Activated T-helper 17 cell treated with anti-CD3 and anti-CD28 coated beads, Interleukin-2, amount 50 U/mL, for 72 hours (primary cell): Measurements from ENCODE around the gene RCSD1. TPM values are rescaled to one million over a fixed set of nuclear protein-coding genes. Genes with fewer than 3 reads are reported as not detected.
"Not testable (repeated sequence)": the region's sequence is repeated elsewhere in the genome, so short reads cannot be mapped to it uniquely, and the experiment has no call there.

Experiments
- ATAC-seq: fragments of 150-1000 bp; cut with Tn5 transposase; replicated peaks from 2 replicates; pipeline ENCODE4 v1.10.0; 2021; ENCODE audit warnings: mild to moderate bottlenecking, moderate library complexity
- H3K27ac Mint-ChIP-seq: one replicate; pipeline ENCODE4 v1.8.0; 2022; ENCODE audit warnings: mixed read lengths
- H3K27me3 Mint-ChIP-seq: one replicate; pipeline ENCODE4 v1.8.0; 2022; ENCODE audit warnings: mixed read lengths
- H3K36me3 Mint-ChIP-seq: one replicate; pipeline ENCODE4 v1.8.0; 2022; ENCODE audit warnings: low read depth, mild to moderate bottlenecking, mixed read lengths
- H3K4me1 Mint-ChIP-seq: one replicate; pipeline ENCODE4 v1.8.0; 2022; ENCODE audit warnings: mixed read lengths
- H3K4me3 Mint-ChIP-seq: one replicate; pipeline ENCODE4 v1.8.0; 2022; ENCODE audit warnings: mild to moderate bottlenecking, mixed read lengths
- H3K9me3 Mint-ChIP-seq: one replicate; pipeline ENCODE4 v1.8.0; 2022; ENCODE audit warnings: mixed read lengths
- total RNA-seq, 2 donors: library from RNA; stranded (reverse); gene quantifications; one replicate each; pipeline ENCODE4 v1.2.3, GENCODE V29; 2022

RCSD1 gene
- total RNA-seq, 2 donors from 2014 or later = 69.0 to 75.5 TPM

- peaks cover 10% of the 10 kb centered on the region for H3K9me3 Mint-ChIP-seq
- peak overlapping the region; percentile 16 for H3K27ac Mint-ChIP-seq
- no peaks in the 10 kb centered on the region for H3K27me3 Mint-ChIP-seq
- peak; percentile 66 for ATAC-seq
- no peak overlapping the region for H3K4me3 Mint-ChIP-seq
- peaks cover 16% of the 10 kb centered on the region for H3K4me1 Mint-ChIP-seq
- H3K36me3 Mint-ChIP-seq = no peaks in the 10 kb centered on the region
These were observed 18.0 kb upstream of the RCSD1 start for GRCh38 chr1:167611983-167612382.

- Mint-ChIP-seq H3K4me3 (no peak overlapping the region), H3K36me3 (no peaks in the 10 kb centered on the region), H3K27me3 (no peaks in the 10 kb centered on the region), H3K27ac (no peak overlapping the region), H3K9me3 (peaks cover 6% of the 10 kb centered on the region), H3K4me1 (peaks cover 24% of the 10 kb centered on the region)
- ATAC-seq = no peak
These were observed 17.2 kb upstream of the RCSD1 start for GRCh38 chr1:167612587-167613385.

DNA sequence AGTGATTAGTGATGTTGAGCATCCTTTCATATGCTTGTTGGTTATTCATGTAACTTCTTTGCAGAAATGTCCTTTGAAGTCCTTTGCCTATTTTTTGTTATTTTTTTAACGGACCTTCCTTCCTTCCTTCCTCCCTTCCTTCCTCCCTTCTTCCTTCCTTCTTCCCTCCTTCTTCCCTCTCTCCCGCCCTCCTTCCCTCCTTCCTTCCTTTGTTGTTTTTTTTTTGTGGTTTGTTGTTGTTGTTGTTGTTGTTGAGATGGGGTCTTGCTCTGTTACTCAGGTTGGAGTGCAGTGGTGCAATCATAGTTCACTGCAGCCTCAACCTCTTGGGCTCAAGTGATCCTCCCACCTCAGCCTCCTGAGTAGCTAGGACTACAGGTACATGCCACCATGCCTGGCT, 16.0 kb upstream of the RCSD1 start:
- not testable (repeated sequence) for H3K4me3 Mint-ChIP-seq, H3K9me3 Mint-ChIP-seq, H3K27me3 Mint-ChIP-seq, ATAC-seq, H3K27ac Mint-ChIP-seq, H3K36me3 Mint-ChIP-seq
- peaks cover 36% of the 10 kb centered on the region for H3K4me1 Mint-ChIP-seq

GRCh38 chr1:167614851-167615250, 15.2 kb upstream of the RCSD1 start:
- Mint-ChIP-seq H3K9me3 (no peaks in the 10 kb centered on the region), H3K4me3 (no peak overlapping the region), H3K27ac (no peak overlapping the region), H3K4me1 (peaks cover 39% of the 10 kb centered on the region), H3K27me3 (no peaks in the 10 kb centered on the region), H3K36me3 (no peaks in the 10 kb centered on the region)
- ATAC-seq = no peak

- no peak for ATAC-seq
- H3K36me3 Mint-ChIP-seq = no peaks in the 10 kb centered on the region
- no peaks in the 10 kb centered on the region for H3K27me3 Mint-ChIP-seq
- no peaks in the 10 kb centered on the region for H3K9me3 Mint-ChIP-seq
- peaks cover 44% of the 10 kb centered on the region for H3K4me1 Mint-ChIP-seq
- peak overlapping the region; percentile 86 for H3K4me3 Mint-ChIP-seq
- H3K27ac Mint-ChIP-seq = peak overlapping the region; percentile 83
These were observed 13.5 kb upstream of the RCSD1 start for GRCh38 chr1:167616521-167616920.

DNA sequence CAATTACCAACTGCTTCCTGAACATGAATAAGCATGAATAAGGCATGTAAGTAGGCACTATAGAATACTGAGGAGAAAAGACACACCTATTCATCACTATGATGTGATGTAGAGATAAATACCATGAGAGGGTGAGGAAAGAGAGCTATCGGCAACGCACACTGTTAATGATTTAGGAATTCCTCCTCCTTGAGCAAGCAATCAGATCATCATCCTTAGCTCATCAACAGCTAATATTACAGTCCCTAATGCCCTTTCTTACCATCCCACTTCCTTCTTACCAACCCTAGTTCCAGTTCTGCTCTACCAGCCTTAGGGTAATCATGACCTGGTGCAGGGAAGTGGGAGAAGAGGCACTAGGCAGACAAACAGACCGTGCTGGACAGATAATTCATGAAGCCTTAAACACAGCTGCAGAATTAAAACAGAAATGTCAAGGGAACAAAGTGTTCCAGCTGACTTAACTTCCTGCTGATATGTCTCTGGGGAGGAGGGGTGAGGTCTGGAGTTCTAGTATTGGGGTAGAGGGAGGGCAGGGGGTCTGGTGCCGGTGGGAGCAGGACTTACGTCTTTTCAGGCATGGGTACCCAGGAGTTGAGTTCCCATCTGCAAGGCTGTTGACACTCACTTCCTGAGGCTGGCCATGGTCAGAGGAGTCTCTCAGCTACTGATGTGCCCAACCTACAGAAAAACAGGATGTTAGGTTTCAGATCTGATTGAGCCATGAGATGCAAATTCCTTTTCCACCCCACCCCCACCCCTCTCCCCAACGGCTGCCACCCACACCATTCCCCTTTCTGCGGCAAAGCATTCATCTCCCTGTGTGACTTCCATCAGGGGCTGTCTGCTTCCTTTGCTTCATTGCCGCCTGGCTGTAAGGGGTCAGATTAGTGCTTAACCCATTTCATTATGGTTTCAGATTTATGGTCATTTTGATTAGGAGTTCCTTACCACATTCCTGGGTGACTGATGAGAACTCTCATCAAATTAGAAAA, 12.6 kb upstream of the RCSD1 start:
- peak; percentile 87 for ATAC-seq
- Mint-ChIP-seq H3K9me3 (no peaks in the 10 kb centered on the region), H3K4me3 (peak overlapping the region; percentile 86), H3K27me3 (no peaks in the 10 kb centered on the region), H3K4me1 (peaks cover 42% of the 10 kb centered on the region), H3K36me3 (no peaks in the 10 kb centered on the region), H3K27ac (peak overlapping the region; percentile 83)

- H3K4me3 Mint-ChIP-seq = peak overlapping the region; percentile 86
- no peaks in the 10 kb centered on the region for H3K9me3 Mint-ChIP-seq
- no peak for ATAC-seq
- H3K36me3 Mint-ChIP-seq = no peaks in the 10 kb centered on the region
- H3K27me3 Mint-ChIP-seq = no peaks in the 10 kb centered on the region
- peak overlapping the region; percentile 83 for H3K27ac Mint-ChIP-seq
- H3K4me1 Mint-ChIP-seq = peaks cover 37% of the 10 kb centered on the region
These were observed 11.7 kb upstream of the RCSD1 start for GRCh38 chr1:167618366-167618765.

- no peaks in the 10 kb centered on the region for H3K9me3 Mint-ChIP-seq
- H3K4me1 Mint-ChIP-seq = peaks cover 37% of the 10 kb centered on the region
- peak overlapping the region; percentile 86 for H3K4me3 Mint-ChIP-seq
These were observed 11.2 kb upstream of the RCSD1 start for GRCh38 chr1:167618789-167619188.

DNA sequence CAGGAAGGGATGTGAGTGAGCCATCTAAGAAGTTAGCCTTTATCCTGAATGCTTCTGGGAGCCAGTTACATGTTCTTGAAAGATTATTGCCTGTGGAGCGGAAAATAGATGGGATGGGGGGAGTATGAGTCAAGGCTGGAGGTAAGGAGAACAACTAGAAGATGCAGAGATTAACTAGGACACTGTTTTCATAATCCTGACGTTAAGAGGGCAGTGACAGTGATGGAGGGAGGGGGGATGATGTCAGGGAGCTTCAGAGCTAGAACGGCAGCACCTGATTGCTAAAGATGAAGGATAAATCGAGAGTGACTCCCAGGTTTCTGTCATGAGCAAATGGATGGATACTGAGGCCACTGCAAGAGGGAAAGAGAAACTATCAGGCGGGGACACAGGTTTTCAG, 10.0 kb upstream of the RCSD1 start:
- no peak for ATAC-seq
- Mint-ChIP-seq H3K27ac (peak overlapping the region; percentile 27), H3K4me1 (peaks cover 37% of the 10 kb centered on the region), H3K4me3 (peak overlapping the region; percentile 86), H3K36me3 (no peaks in the 10 kb centered on the region), H3K9me3 (no peaks in the 10 kb centered on the region), H3K27me3 (no peaks in the 10 kb centered on the region)

More at GRCh38 chr1:167618789-167619188, 11.2 kb upstream of the RCSD1 start:
- H3K36me3 Mint-ChIP-seq = no peaks in the 10 kb centered on the region
- no peaks in the 10 kb centered on the region for H3K27me3 Mint-ChIP-seq
- H3K27ac Mint-ChIP-seq = peak overlapping the region; percentile 83
- ATAC-seq = no peak

- no peak for ATAC-seq
- peak overlapping the region; percentile 24 for H3K4me3 Mint-ChIP-seq
- H3K9me3 Mint-ChIP-seq = peaks cover 6% of the 10 kb centered on the region
- H3K27ac Mint-ChIP-seq = peak overlapping the region; percentile 51
- peaks cover 42% of the 10 kb centered on the region for H3K4me1 Mint-ChIP-seq
- H3K36me3 Mint-ChIP-seq = no peaks in the 10 kb centered on the region
- no peaks in the 10 kb centered on the region for H3K27me3 Mint-ChIP-seq
These were observed 8.2 kb upstream of the RCSD1 start for GRCh38 chr1:167621780-167622313.

DNA sequence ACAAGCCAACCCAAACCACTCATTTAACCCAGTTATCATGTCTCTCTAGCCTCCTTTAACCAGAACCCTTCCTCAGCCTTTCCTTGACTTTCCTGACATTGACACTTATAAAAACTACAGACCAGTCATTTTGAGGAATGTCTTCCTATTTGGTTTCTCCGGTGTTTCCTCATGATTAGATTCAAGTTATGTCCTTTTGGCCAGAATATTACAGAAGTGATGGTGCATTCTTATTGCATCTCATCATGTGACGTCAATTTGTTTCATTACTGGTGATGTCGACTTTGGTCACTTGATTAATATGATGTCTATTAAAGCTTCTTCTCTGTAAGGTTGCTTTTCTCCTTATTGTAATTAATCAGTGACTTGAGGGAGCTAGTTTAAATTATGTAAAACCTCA, 6.1 kb upstream of the RCSD1 start:
- H3K9me3 Mint-ChIP-seq = peaks cover 6% of the 10 kb centered on the region
- no peak for ATAC-seq
- no peak overlapping the region for H3K4me3 Mint-ChIP-seq
- peaks cover 21% of the 10 kb centered on the region for H3K4me1 Mint-ChIP-seq
- H3K36me3 Mint-ChIP-seq = peaks cover 8% of the 10 kb centered on the region
- no peaks in the 10 kb centered on the region for H3K27me3 Mint-ChIP-seq
- H3K27ac Mint-ChIP-seq = no peak overlapping the region

- H3K27me3 Mint-ChIP-seq = no peaks in the 10 kb centered on the region
- H3K27ac Mint-ChIP-seq = no peak overlapping the region
- no peak overlapping the region for H3K4me3 Mint-ChIP-seq
- H3K4me1 Mint-ChIP-seq = peaks cover 19% of the 10 kb centered on the region
- H3K9me3 Mint-ChIP-seq = peaks cover 6% of the 10 kb centered on the region
- no peak for ATAC-seq
- peaks cover 17% of the 10 kb centered on the region for H3K36me3 Mint-ChIP-seq
These were observed 4.8 kb upstream of the RCSD1 start for GRCh38 chr1:167625040-167625823.

GRCh38 chr1:167627615-167627864, 2.5 kb upstream of the RCSD1 start:
- Mint-ChIP-seq H3K36me3 (peaks cover 40% of the 10 kb centered on the region), H3K9me3 (peaks cover 6% of the 10 kb centered on the region), H3K27me3 (no peaks in the 10 kb centered on the region), H3K4me3 (peak overlapping the region; percentile 98), H3K4me1 (peaks cover 19% of the 10 kb centered on the region), H3K27ac (peak overlapping the region; percentile 99)
- peak; percentile 13 for ATAC-seq
